ENCODE measurements around the gene EEFSEC. TPM values are rescaled to one million over a fixed set of nuclear protein-coding genes. Genes with fewer than 3 reads are reported as not detected.

EEFSEC gene
- total RNA-seq, 1 donor from 2014 or later, result 7.1 TPM

DNA sequence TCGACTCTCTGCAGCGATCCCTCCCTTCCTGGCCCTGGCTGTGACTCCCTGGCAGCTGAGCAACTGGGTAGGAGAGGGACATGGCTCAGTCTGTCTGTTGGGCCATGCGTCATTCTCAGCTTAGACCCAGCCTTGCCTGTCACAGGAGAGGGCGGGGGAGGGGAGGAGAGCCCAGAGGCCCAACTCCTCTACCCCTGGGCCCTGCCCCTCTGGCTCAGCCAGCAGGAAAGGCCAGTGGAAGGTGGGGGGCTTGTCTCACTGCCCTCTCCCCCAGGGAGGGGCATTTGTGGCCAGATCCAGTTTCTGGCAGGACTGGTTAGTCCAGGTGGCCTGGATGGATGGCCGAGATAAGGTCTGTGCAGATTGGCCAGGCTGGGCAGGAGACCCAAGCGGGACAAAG lies 281.8 kb downstream of the EEFSEC start:
- peaks cover 19% of the 10 kb centered on the region for H3K27me3 Mint-ChIP-seq (ENCODE audit: unreplicated experiment)
- DNase-seq (ENCODE audit: low spot score), result no peak
- no peak overlapping the region for H3K4me3 Mint-ChIP-seq (ENCODE audit: unreplicated experiment)
- peaks cover 10% of the 10 kb centered on the region for H3K4me1 Mint-ChIP-seq (ENCODE audit: unreplicated experiment)
- H3K9me3 Mint-ChIP-seq (ENCODE audit: unreplicated experiment), result no peaks in the 10 kb centered on the region
- no peak overlapping the region for H3K27ac Mint-ChIP-seq (ENCODE audit: unreplicated experiment)
- H3K36me3 Mint-ChIP-seq (ENCODE audit: low read depth, unreplicated experiment), result peaks cover 7% of the 10 kb centered on the region
- TF ChIP-seq, protein P1, sequence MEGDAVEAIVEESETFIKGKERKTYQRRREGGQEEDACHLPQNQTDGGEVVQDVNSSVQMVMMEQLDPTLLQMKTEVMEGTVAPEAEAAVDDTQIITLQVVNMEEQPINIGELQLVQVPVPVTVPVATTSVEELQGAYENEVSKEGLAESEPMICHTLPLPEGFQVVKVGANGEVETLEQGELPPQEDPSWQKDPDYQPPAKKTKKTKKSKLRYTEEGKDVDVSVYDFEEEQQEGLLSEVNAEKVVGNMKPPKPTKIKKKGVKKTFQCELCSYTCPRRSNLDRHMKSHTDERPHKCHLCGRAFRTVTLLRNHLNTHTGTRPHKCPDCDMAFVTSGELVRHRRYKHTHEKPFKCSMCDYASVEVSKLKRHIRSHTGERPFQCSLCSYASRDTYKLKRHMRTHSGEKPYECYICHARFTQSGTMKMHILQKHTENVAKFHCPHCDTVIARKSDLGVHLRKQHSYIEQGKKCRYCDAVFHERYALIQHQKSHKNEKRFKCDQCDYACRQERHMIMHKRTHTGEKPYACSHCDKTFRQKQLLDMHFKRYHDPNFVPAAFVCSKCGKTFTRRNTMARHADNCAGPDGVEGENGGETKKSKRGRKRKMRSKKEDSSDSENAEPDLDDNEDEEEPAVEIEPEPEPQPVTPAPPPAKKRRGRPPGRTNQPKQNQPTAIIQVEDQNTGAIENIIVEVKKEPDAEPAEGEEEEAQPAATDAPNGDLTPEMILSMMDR (IDR thresholded peaks at IDR 0.05; ENCODE audit: unreplicated experiment), result no peak

DNA sequence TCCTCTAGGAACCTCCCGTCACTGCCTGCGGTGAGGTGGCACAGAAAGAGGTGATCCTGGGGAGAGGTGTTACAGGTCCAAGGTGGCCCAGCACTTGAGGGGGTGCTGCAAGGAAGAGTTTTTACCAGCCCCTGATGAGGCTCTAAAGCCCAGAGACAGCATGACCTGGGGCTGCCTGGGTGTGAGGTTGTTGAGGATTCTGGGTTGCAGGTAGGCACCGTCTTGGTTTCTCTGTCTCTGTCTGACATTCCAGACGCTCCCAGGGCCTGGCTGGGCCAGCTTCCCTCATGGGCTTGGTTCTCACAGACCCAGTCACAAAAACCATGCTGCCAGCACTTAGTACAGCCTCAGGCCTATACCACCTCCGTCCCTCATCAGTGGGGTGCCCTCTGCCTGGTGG lies 282.3 kb downstream of the EEFSEC start:
- Mint-ChIP-seq H3K4me1 (ENCODE audit: unreplicated experiment) (peaks cover 10% of the 10 kb centered on the region), H3K4me3 (ENCODE audit: unreplicated experiment) (no peak overlapping the region), H3K27ac (ENCODE audit: unreplicated experiment) (no peak overlapping the region), H3K36me3 (ENCODE audit: low read depth, unreplicated experiment) (peaks cover 7% of the 10 kb centered on the region), H3K27me3 (ENCODE audit: unreplicated experiment) (peaks cover 23% of the 10 kb centered on the region), H3K9me3 (ENCODE audit: unreplicated experiment) (no peaks in the 10 kb centered on the region)
- TF ChIP-seq, protein P1 (IDR thresholded peaks at IDR 0.05; ENCODE audit: unreplicated experiment), result no peak
- no peak for DNase-seq (ENCODE audit: low spot score)

GRCh38 chr3:128436214-128436613 lies 282.9 kb downstream of the EEFSEC start:
- H3K36me3 Mint-ChIP-seq (ENCODE audit: low read depth, unreplicated experiment), result peaks cover 7% of the 10 kb centered on the region
- no peaks in the 10 kb centered on the region for H3K9me3 Mint-ChIP-seq (ENCODE audit: unreplicated experiment)
- no peak for DNase-seq (ENCODE audit: low spot score)
- peaks cover 19% of the 10 kb centered on the region for H3K27me3 Mint-ChIP-seq (ENCODE audit: unreplicated experiment)
- no peak overlapping the region for H3K4me3 Mint-ChIP-seq (ENCODE audit: unreplicated experiment)
- peaks cover 10% of the 10 kb centered on the region for H3K4me1 Mint-ChIP-seq (ENCODE audit: unreplicated experiment)
- TF ChIP-seq, protein P1 (IDR thresholded peaks at IDR 0.05; ENCODE audit: unreplicated experiment), result no peak
- no peak overlapping the region for H3K27ac Mint-ChIP-seq (ENCODE audit: unreplicated experiment)

DNA sequence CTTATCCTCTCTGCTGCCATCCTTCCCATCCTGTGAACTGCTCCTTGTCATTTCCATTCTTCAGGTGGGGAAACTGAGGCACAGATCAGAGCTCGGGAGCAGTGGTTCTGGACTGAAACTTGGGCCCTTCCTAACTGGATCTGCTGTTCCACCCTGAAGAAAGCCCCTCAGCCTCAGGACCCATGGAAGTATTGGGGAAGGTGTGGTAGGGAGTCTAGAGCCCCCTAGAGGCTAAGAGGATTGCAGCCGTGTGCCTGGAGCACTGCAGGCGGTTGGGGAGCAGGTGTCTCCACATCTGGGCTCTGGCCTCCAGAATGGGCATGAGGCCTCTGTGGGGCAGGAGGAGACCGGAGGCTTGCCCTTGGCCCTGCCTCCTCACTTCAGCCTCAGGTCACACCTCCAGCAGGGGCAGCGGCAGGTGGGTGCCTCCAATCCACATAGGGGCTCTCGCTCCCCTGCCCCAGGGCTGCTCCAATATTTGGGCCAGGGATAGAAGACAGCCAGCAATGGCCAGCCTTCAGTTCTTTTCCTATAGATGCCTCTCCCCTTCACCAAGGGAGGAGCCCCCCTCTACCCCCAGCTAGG lies 285.3 kb downstream of the EEFSEC start:
- Mint-ChIP-seq H3K27me3 (ENCODE audit: unreplicated experiment) (peaks cover 5% of the 10 kb centered on the region), H3K36me3 (ENCODE audit: low read depth, unreplicated experiment) (peaks cover 5% of the 10 kb centered on the region), H3K27ac (ENCODE audit: unreplicated experiment) (no peak overlapping the region), H3K4me3 (ENCODE audit: unreplicated experiment) (no peak overlapping the region), H3K4me1 (ENCODE audit: unreplicated experiment) (no peaks in the 10 kb centered on the region), H3K9me3 (ENCODE audit: unreplicated experiment) (no peaks in the 10 kb centered on the region)
- TF ChIP-seq, protein P1 (IDR thresholded peaks at IDR 0.05; ENCODE audit: unreplicated experiment), result peak; percentile 25
- no peak for DNase-seq (ENCODE audit: low spot score)

DNA sequence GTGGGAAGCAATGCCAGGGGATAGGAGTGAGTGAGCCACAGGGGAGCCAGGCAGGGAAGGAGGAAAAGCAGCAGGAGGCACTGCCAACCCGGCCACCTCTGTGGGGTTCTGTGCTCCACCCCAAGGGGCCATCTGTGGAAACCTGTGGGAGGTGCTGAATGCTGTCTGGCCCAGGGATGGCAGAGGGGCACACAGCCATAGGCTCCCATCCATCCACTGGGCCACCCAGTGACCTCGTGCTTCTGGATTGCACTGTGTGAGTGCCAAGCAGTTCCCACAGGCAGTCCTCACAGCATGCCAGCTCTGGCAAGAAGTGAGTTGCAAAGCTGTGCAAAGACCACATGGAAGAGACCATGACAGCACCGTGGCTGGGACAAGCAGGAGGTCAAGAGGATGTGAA lies 285.9 kb downstream of the EEFSEC start:
- no peaks in the 10 kb centered on the region for H3K4me1 Mint-ChIP-seq (ENCODE audit: unreplicated experiment)
- no peaks in the 10 kb centered on the region for H3K9me3 Mint-ChIP-seq (ENCODE audit: unreplicated experiment)
- H3K4me3 Mint-ChIP-seq (ENCODE audit: unreplicated experiment), result no peak overlapping the region
- H3K27me3 Mint-ChIP-seq (ENCODE audit: unreplicated experiment), result peaks cover 8% of the 10 kb centered on the region
- TF ChIP-seq, protein P1 (IDR thresholded peaks at IDR 0.05; ENCODE audit: unreplicated experiment), result no peak
- H3K27ac Mint-ChIP-seq (ENCODE audit: unreplicated experiment), result no peak overlapping the region
- peaks cover 5% of the 10 kb centered on the region for H3K36me3 Mint-ChIP-seq (ENCODE audit: low read depth, unreplicated experiment)
- DNase-seq (ENCODE audit: low spot score), result no peak
